Loucy (cell line): ENCODE results near the gene ARID1B.

Experiments
- H2AFZ ChIP-seq: fragments of 200-600 bp; sonication (generic); 2 replicates; pipeline ENCODE4 v1.6.0; 2016; ENCODE audit warnings: antibody characterized with exemption, mild to moderate bottlenecking, low read length, moderate library complexity
- H3F3A ChIP-seq: fragments of 200-600 bp; 2 replicates; pipeline ENCODE4 v1.6.0; 2016; ENCODE audit warnings: antibody characterized with exemption, low read depth, mild to moderate bottlenecking
- H3K27me3 ChIP-seq: fragments of 200-600 bp; sonication (generic); 2 replicates; pipeline ENCODE4 v1.6.1; 2014; ENCODE audit warnings: low read length, mild to moderate bottlenecking; ENCODE audit not compliant: insufficient read depth, poor library complexity, severe bottlenecking
- H3K36me3 ChIP-seq: fragments of 200-600 bp; sonication (generic); 2 replicates; pipeline ENCODE4 v1.6.1; 2016; ENCODE audit warnings: low read length; ENCODE audit not compliant: insufficient read depth
- H3K4me1 ChIP-seq: fragments of 200-600 bp; sonication (generic); 2 replicates; pipeline ENCODE4 v1.5.1; 2014; ENCODE audit warnings: low read length, mild to moderate bottlenecking; ENCODE audit not compliant: insufficient read depth, poor library complexity, severe bottlenecking
- H3K4me2 ChIP-seq: fragments of 200-600 bp; sonication (generic); 2 replicates; pipeline ENCODE4 v1.6.0; 2014; ENCODE audit warnings: antibody characterized with exemption, low read length, low read depth, mild to moderate bottlenecking; ENCODE audit not compliant: poor library complexity, severe bottlenecking
- H3K4me3 ChIP-seq: fragments of 200-600 bp; sonication (generic); 2 replicates; pipeline ENCODE4 v1.5.1; 2014; ENCODE audit warnings: low read length, mild to moderate bottlenecking, mixed read lengths; ENCODE audit not compliant: poor library complexity, severe bottlenecking
- H3K79me2 ChIP-seq: fragments of 200-600 bp; sonication (generic); 2 replicates; pipeline ENCODE4 v1.6.1; 2014; ENCODE audit warnings: low read length; ENCODE audit not compliant: insufficient read depth
- H3K9ac ChIP-seq: fragments of 200-600 bp; sonication (generic); 2 replicates; pipeline ENCODE4 v1.6.0; 2014; ENCODE audit warnings: mild to moderate bottlenecking, low read depth, low read length, moderate library complexity; ENCODE audit not compliant: poor library complexity, severe bottlenecking
- H3K9me2 ChIP-seq: fragments of 200-600 bp; sonication (generic); replicated peaks from 2 replicates; pipeline ENCODE4 v1.6.1; 2016; ENCODE audit warnings: low read depth, low read length, mixed read lengths
- H3K9me3 ChIP-seq: fragments of 200-600 bp; sonication (generic); 2 replicates; pipeline ENCODE4 v1.6.1; 2014; ENCODE audit warnings: mild to moderate bottlenecking, antibody characterized with exemption, low read length, low read depth; ENCODE audit not compliant: insufficient read depth
- H4K20me1 ChIP-seq: fragments of 200-600 bp; sonication (generic); 2 replicates; pipeline ENCODE4 v1.6.0; 2014; ENCODE audit warnings: antibody characterized with exemption, low read length, mild to moderate bottlenecking; ENCODE audit not compliant: insufficient read depth, poor library complexity, severe bottlenecking
- CTCF ChIP-seq: fragments of 200-600 bp; sonication (generic); conservative IDR thresholded peaks from 2 replicates; pipeline ENCODE4 v1.5.1; 2014; ENCODE audit warnings: mild to moderate bottlenecking, antibody characterized with exemption, low read length
- EZH2phosphoT487 ChIP-seq: fragments of 200-600 bp; IDR thresholded peaks from 2 replicates; pipeline ENCODE4 v1.6.1; 2018; ENCODE audit warnings: antibody characterized with exemption, mild to moderate bottlenecking, moderate library complexity, borderline replicate concordance

ARID1B gene

GRCh38 chr6:157088841-157089240 is 311.7 kb downstream of the ARID1B start:
- H3K4me3 ChIP-seq = no peak overlapping the region
- H3K9ac ChIP-seq = no peak overlapping the region
- H3K4me2 ChIP-seq = no peak overlapping the region
- H3K27me3 ChIP-seq = no peaks in the 10 kb centered on the region
- H3K36me3 ChIP-seq = peaks cover 43% of the 10 kb centered on the region; the same call in 1 of the 2 replicates
- H3K9me2 ChIP-seq = no peaks in the 10 kb centered on the region
- H3K79me2 ChIP-seq = peaks cover 21% of the 10 kb centered on the region; the same call in 1 of the 2 replicates
- no peaks in the 10 kb centered on the region for H3F3A ChIP-seq
- no peak for TF ChIP-seq CTCF
- H4K20me1 ChIP-seq = peaks cover 3% of the 10 kb centered on the region
- H3K4me1 ChIP-seq = peaks cover 37% of the 10 kb centered on the region
- H2AFZ ChIP-seq = no peak overlapping the region
- H3K9me3 ChIP-seq = no peaks in the 10 kb centered on the region

GRCh38 chr6:157089258-157089657 is 312.1 kb downstream of the ARID1B start:
- no peak overlapping the region for H3K4me2 ChIP-seq
- H3K4me1 ChIP-seq = peaks cover 41% of the 10 kb centered on the region
- H3K9me2 ChIP-seq = no peaks in the 10 kb centered on the region
- H3K9me3 ChIP-seq = no peaks in the 10 kb centered on the region
- H3K36me3 ChIP-seq = peaks cover 44% of the 10 kb centered on the region; the same call in 1 of the 2 replicates
- H2AFZ ChIP-seq = no peak overlapping the region
- no peak for TF ChIP-seq CTCF
- no peak for TF ChIP-seq EZH2phosphoT487
- peaks cover 3% of the 10 kb centered on the region for H4K20me1 ChIP-seq
- no peak overlapping the region for H3K4me3 ChIP-seq
- H3K9ac ChIP-seq = no peak overlapping the region
- H3K79me2 ChIP-seq = peaks cover 21% of the 10 kb centered on the region; the same call in 1 of the 2 replicates
- H3F3A ChIP-seq = no peaks in the 10 kb centered on the region
- H3K27me3 ChIP-seq = no peaks in the 10 kb centered on the region

- no peaks in the 10 kb centered on the region for H3K27me3 ChIP-seq
- H3K9me2 ChIP-seq = no peaks in the 10 kb centered on the region
- H4K20me1 ChIP-seq = peaks cover 3% of the 10 kb centered on the region
- H3K9ac ChIP-seq = no peak overlapping the region
- peaks cover 41% of the 10 kb centered on the region; the same call in 1 of the 2 replicates for H3K36me3 ChIP-seq
- no peak overlapping the region for H3K4me2 ChIP-seq
- no peak for TF ChIP-seq CTCF
- TF ChIP-seq EZH2phosphoT487 = no peak
- H3K4me1 ChIP-seq = peaks cover 41% of the 10 kb centered on the region
- H2AFZ ChIP-seq = no peak overlapping the region
- no peak overlapping the region for H3K4me3 ChIP-seq
- no peaks in the 10 kb centered on the region for H3F3A ChIP-seq
- no peaks in the 10 kb centered on the region for H3K9me3 ChIP-seq
- H3K79me2 ChIP-seq = peaks cover 25% of the 10 kb centered on the region; the same call in 1 of the 2 replicates
These were observed 312.7 kb downstream of the ARID1B start for GRCh38 chr6:157089851-157090250.
